HG03025 (cell line): ENCODE results near the gene BRD3OS.

Experiments used
- ATAC-seq: cut with Tn5 transposase; IDR thresholded peaks from one replicate; pipeline ENCODE4 v1.9.1; 2021; ENCODE audit warnings: mild to moderate bottlenecking, moderate library complexity; ENCODE audit not compliant: unreplicated experiment, low FRiP score

The BRD3OS gene

GRCh38 chr9:134003237-134003636 lies 22.0 kb upstream of the BRD3OS start:
- no peak for ATAC-seq

GRCh38 chr9:134004131-134004873 lies 21.0 kb upstream of the BRD3OS start:
- no peak for ATAC-seq

GRCh38 chr9:134004881-134005280 lies 20.4 kb upstream of the BRD3OS start:
- ATAC-seq, result no peak

- ATAC-seq, result no peak
Measured at GRCh38 chr9:134005381-134005780, 19.9 kb upstream of the BRD3OS start.

- ATAC-seq, result no peak
Measured at GRCh38 chr9:134007150-134007549, 18.1 kb upstream of the BRD3OS start.

GRCh38 chr9:134007571-134007970 lies 17.7 kb upstream of the BRD3OS start:
- ATAC-seq, result no peak

DNA sequence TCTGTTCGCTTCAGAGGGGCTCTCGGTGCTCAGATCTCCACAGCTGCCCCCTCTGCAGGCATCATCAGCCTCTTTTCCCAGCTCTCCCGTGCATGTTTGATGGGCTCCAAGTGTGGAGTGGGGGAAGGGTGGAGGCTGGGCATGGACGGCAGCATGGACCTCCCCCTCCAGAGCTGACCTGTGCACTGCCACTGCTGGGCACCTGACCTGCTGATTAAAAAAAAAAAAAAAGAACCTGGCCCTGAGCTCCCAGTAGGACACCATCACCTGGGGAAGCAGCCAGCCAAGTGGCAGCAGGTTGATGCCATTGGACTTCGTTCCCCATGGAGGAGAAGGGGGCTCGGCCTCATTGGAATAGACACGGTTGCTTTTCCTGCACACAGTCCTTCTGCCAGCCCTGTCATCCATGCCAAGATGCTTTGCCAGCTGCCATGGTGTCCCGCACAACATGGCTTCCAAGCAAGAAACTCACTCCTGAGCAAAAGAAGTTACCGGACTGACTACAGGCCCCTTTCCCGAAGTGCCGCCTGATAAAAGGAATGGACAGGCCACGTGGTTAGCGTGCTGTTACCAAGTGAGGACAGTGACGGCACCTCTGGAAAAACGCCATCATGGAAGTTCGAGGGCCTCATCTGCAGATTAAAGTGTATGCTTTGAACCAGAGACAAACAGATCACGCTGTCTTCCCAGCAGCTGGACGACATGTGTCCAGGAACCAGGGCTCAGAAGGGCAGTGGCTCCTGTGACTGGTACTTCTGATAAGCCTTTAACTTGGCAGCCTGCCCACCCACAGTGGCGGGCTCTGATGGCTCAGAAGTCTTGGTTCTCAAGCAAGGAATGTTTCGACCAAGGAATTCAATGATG lies 14.7 kb upstream of the BRD3OS start:
- no peak for ATAC-seq

DNA sequence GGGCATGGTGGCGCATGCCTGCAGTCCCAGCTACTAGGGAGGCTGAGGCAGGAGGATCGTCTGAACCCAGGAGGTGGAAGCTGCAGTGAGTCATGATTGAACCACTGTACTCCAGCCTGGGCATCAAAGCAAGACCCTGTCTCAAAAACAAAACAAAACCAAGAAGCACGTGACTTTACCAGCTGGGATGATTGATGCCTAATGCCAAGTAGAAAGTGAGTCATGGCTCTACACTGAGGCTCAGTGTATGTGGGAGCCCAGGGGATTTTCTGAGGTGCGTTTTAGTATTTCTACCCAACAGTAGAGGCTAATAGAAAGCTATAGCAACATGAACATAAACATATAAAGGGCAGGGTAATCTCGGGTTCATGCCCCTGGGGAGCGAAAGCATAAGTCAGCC lies 13.9 kb upstream of the BRD3OS start:
- no peak for ATAC-seq

GRCh38 chr9:134014946-134015345 lies 10.3 kb upstream of the BRD3OS start:
- no peak for ATAC-seq

- no peak for ATAC-seq
Measured at GRCh38 chr9:134024214-134024792, 978 bp upstream of the BRD3OS start.

DNA sequence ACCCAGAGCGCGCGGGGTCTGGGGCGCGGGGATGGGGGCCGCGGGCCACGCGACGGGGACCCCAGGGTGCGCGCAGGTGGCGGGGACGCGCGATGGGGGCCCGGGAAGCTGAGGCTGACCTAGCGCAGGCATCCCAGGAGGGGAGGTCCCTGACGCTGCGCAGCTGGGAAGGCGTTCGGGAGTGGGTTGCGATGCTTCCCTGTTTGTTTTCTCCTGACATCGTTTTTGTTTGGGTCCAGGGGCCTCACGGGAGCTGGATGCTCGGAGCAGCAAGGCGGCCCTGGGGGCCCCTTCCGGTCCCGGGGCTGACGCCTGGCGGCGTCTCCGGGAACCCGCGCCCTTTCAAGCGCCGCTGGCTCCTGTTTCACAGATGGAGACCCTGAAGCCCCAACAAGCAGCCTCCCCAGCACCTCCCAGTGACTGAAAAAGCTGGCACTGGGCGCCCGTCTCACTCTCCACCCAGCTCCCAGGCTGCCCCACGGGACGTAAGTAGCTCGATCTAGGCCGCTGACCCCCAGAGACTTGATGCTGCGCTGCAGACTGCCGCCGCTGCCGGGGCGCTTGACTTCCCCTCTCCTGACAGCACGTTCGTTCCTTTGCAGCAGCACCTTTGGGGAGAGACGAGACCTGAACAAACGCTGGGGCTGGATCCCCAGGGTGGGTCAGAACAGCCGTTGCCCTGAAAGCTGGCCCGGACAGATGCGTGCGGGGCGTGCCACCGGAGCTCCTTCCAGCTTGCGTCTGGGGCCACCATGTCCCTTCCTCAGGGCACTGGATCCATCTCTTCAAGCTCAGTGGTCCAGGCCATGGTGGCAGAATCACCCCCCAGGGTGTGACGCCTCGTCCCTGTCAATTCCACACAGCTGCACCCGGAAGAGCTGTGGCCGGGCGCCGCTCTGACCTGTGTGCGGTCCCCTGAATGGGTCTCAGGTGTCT lies 593 bp downstream of the BRD3OS start:
- peak; percentile 31 for ATAC-seq

DNA sequence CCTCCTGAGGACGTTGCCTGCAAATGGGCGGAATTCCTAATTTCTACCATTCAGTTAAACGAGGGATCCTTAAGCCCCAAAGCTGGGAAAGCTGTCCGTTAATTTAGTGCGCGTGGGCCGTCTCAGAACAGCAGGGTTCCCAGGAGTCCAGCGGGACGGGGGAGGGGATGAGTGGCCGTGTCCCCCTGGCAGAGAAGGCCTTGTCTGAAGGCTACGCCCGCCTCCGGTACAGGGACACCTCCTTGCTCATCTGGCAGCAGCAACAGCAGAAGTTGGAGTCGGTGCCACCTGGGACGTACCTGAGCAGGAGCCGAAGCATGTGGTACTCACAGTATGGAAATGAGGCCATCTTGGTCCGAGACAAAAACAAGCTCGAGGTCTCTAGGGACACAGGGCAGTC lies 1.3 kb downstream of the BRD3OS start:
- no peak for ATAC-seq

DNA sequence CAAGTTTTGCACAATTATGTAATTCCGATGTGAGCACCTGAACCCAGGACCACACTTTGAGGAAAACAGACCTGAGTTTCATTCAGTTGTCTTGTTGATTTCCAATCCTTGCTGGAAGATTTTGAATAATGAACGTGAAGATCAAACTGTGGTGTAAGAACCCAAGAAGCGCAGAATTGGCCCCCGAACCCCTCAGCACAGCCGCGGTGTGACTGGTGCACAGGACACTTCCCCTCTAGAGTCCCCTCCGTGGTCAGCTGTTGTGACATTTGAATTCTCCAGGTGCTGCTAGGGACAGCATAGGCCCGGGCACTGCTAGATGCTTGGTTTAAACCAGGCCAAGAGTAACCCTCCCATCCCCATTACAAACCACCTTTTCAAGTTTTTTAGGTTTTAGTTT lies 1.7 kb downstream of the BRD3OS start:
- ATAC-seq, result no peak

DNA sequence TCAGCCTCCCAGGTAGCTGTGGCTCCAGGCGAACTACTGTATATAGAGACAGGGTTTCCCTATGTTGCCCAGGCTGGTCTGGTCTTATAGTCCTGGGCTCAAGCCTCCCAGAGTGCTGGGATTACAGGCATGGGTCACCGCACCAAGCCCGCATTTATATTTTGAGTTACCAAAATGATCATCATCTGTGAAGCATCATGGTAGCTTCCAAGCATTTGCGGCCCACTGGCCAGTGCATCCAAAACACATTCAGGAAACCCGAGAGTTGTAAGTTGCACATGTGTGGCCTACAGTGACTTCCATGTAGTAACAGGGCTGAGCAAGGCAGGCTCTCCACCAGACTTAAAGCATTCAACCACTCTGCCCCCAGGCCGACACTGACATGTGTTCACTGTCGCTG lies 2.3 kb downstream of the BRD3OS start:
- no peak for ATAC-seq

DNA sequence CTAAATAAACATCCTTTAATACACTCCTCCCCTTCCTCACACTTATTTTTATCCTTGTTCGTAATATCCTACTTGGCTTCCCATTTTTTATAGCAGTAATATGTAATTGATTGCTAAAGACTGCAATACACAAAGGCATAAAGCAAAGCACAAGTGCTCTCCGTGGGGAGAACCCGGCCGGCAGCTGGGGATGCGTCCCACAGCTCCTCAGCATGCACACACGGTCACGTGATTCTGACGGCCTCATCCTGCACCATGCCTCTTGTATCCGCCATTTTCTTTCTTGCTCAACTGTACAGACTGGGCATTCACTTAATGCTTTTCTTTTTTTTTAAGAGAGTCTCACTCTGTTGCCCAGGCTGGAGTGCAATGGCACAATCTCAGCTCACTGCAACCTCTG lies 2.8 kb downstream of the BRD3OS start:
- ATAC-seq, result no peak

GRCh38 chr9:134028575-134029247 lies 3.4 kb downstream of the BRD3OS start:
- ATAC-seq, result no peak

DNA sequence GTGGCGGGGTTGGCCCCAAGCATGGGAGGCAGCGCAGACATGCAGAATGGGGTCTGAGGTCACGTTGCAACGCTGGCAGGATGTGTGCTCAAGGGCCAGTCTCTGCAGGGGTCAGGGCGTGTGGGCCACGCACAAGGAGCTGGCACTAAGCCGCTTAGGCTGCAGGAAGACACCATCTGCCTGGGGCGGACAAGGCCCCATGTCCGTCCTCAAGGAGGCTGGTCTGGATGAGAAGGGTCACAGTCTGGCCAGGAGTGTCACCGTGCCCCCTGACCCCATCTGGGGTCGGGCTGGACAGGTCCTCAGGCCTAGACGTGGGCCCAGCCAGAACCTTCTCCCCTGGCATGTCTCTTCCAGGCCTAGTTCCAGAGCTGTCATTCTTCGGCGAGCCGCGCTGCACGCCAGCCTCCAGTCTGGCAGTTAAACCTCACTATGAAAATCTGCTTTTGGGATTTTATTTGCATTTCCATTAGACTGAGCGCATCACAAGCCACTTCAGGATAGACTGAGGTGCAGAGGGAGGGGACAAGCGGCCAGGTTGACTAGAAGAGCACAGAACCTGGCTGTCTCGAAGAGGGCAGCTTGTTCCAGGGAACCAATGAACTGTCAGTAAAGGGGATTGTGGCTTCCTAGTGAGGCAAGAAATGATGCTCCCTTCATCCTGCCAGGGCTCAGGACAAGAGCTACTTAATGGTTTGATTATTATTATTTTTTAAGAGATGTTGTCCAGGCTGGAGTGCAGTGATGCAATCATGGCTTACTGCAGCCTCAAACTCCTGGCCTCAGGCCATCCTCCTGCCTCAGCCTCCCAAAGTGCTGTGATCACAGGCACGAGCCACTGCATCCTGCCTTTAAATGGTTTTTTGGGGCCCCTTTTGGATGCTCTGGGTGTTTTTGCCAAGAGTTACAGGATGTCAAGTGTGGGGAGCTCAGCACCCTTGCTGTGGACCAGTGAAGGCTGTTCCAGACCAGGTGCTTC lies 4.3 kb downstream of the BRD3OS start:
- no peak for ATAC-seq

GRCh38 chr9:134030821-134031470 lies 5.7 kb downstream of the BRD3OS start:
- no peak for ATAC-seq
